AG09309 (cell line): ENCODE measurements around the gene MEGF11.

Source experiments
- DNase-seq: peaks from one replicate; pipeline ENCODE4 v3.0.0-alpha.2; 2010; ENCODE audit warnings: low read depth
- H3K4me3 ChIP-seq: 2 replicates; pipeline ENCODE4 v1.5.1; 2011; ENCODE audit warnings: mild to moderate bottlenecking, low read depth, low read length, moderate library complexity; ENCODE audit not compliant: control insufficient read depth
- CTCF ChIP-seq: IDR thresholded peaks from 2 replicates; pipeline ENCODE4 v1.5.1; 2011; ENCODE audit warnings: mild to moderate bottlenecking, low read depth, low read length, inconsistent platforms; ENCODE audit not compliant: insufficient read depth, control insufficient read depth; ENCODE audit errors: missing control alignments

Gene MEGF11

DNA sequence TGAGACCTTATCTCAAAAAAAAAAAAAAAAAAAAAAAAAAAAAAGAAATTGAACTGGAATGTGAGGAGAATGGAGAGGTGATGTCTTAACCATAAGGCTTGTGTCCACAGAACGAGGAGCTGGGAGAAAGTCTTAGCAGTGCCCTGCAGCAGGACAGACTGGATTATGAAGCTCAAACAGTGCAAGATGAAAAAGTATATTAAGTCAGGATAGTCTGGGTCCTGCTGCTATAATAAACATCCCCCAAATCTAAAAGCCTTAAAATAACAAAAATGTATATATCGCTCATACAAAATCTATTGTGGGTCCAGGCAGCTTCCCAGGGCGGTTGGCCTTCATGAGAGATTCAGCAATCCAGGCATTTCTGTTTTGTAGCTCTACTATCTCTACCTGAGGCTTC lies 208.7 kb downstream of the MEGF11 start:
- no peak for DNase-seq
- TF ChIP-seq CTCF: no peak
- no peak overlapping the region for H3K4me3 ChIP-seq

DNA sequence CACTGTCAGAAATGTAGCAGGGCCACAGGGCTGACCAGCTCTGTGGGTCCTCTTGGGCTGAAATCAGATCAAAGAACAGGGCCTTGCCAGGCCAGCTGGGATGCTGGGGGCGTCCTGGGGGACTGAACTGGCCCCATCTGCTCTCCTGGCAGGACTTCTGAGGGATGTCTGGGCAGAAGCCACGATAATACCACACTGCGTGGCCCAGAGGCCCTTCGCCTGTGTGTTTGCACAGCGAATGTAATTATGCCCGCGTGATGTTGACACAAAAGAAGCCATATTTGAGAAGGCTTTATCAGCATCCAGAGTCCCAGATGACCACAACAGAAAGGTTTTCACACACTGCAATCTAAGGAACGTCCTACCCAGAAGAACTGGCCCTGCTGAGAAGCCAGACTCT lies 210.3 kb downstream of the MEGF11 start:
- H3K4me3 ChIP-seq: no peak overlapping the region
- no peak for TF ChIP-seq CTCF
- no peak for DNase-seq

GRCh38 chr15:66042624-66043023 lies 210.9 kb downstream of the MEGF11 start:
- DNase-seq: no peak
- TF ChIP-seq CTCF: no peak
- no peak overlapping the region for H3K4me3 ChIP-seq

GRCh38 chr15:66041276-66041675 lies 212.3 kb downstream of the MEGF11 start:
- TF ChIP-seq CTCF: no peak
- H3K4me3 ChIP-seq: no peak overlapping the region
- DNase-seq: no peak

DNA sequence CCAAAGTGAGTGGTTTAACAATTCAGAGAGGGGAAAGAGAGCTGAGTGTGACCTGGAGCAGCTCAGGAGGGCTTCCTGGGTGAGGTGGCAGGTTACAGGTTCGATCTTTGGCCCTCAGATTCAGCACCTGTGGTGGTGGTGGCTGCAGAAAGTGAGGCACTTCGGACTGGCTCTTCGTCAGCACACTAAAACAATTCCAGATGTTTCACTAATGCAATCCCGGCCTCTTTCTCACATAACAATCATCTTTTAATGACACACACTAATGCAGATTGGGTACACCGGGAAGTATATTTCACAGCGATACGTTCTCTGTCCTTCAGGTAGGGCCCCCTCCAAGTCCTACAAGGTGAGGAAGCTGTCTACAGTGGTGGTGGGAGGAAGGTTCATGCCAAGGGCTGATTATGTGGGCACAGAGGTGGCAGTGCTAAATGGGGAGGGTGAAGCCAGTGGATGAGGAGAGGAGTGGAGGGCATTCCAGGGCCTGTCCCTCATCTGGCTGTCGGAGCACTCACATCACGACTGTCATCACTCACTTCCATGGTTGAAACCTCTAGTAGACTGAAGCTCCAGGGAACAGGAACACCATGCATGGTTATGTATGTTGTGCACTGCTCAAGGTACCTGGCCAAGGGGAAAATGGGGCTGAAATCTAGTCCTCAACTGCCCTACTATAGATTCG lies 213.2 kb downstream of the MEGF11 start:
- no peak for TF ChIP-seq CTCF
- H3K4me3 ChIP-seq: no peak overlapping the region
- no peak for DNase-seq

DNA sequence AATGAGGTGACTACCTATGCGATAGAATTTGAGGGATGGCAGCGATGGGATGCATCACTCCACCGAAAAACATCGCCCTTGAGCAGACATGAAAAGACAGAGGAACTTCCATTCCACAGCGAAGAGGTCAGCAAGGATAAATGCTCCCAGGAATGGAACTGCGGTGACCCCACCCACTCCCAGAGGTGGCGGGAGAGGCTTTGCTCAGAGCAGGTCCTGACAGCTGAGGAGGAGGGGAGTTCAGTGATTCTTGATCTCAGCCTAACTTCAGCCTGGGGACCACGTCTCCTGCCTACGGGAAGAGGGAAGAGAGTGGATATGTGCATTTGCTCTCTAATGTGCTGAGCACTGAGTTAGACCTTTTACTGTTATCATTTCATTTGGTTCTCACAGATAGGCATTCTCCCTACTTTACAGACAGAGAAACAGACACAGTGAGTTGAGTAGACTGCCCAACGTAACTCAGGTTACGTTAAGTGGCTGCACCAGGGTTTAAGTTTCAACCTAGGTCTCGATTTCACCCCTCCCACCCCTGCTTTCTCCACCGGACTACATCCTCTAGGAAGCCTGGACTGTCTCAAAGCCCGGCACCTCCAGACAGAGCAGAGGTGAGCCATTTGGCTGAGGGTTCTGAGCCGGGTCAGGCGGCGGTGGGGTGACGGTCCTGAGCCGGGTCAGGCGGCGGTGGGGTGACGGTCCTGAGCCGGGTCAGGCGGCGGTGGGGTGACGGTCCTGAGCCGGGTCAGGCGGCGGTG lies 214.3 kb downstream of the MEGF11 start:
- DNase-seq: no peak
- TF ChIP-seq CTCF: no peak

More for the DNA sequence above, 214.3 kb downstream of the MEGF11 start:
- H3K4me3 ChIP-seq: no peak overlapping the region
